BJ (cell line): ENCODE data around the gene RNF25. TPM values are rescaled to one million over a fixed set of nuclear protein-coding genes. Genes with fewer than 3 reads are reported as not detected.

Source experiments
- CTCF ChIA-PET: fragments of 350-600 bp; formaldehyde crosslinking; extraction: SDS; loops from one replicate; lab custom pipeline; 2021; ENCODE audit warnings: antibody characterized with exemption, inconsistent platforms; lab: Yijun Ruan, JAX
- POLR2A ChIA-PET: fragments of 300-600 bp; sonication (Branson Sonifier 250); formaldehyde crosslinking; extraction: SDS; loops from one replicate; lab custom pipeline; 2021; ENCODE audit warnings: antibody characterized with exemption; lab: Charles Lee
- DNase-seq: peaks from one replicate; pipeline ENCODE4 v3.0.0-alpha.2; 2011; ENCODE audit warnings: low read depth
- H3K27me3 ChIP-seq: 2 replicates; pipeline ENCODE4 v1.6.0; 2011; ENCODE audit warnings: low read length; ENCODE audit not compliant: control insufficient read depth, insufficient read depth
- H3K36me3 ChIP-seq: 2 replicates; pipeline ENCODE4 v1.5.1; 2011; ENCODE audit warnings: low read length; ENCODE audit not compliant: control insufficient read depth, insufficient read depth
- H3K4me3 ChIP-seq: 2 replicates; pipeline ENCODE4 v1.5.1; 2011; ENCODE audit warnings: low read depth, mild to moderate bottlenecking, control low read depth, low read length
- polyA plus RNA-seq: library from polyadenylated mRNA; depleted of rRNA; stranded (reverse); fragments of >200 nt; gene quantifications from 2 replicates; pipeline ENCODE4 v1.2.3, GENCODE V29; 2011; rRNA removed
- TF ChIP-seq, protein P1 (sequence below): IDR thresholded peaks from 2 replicates; pipeline ENCODE4 v1.5.1; 2011; ENCODE audit warnings: low read depth, mild to moderate bottlenecking, control low read depth, inconsistent platforms, low read length, moderate library complexity; ENCODE audit not compliant: insufficient read depth

The RNF25 gene
- polyA plus RNA-seq, 1 experiment = 91.6 TPM

GRCh38 chr2:218622606-218623365, 49.0 kb downstream of the RNF25 start:
- DNase-seq = no peak
- POLR2A ChIA-PET = no interaction called here

DNA sequence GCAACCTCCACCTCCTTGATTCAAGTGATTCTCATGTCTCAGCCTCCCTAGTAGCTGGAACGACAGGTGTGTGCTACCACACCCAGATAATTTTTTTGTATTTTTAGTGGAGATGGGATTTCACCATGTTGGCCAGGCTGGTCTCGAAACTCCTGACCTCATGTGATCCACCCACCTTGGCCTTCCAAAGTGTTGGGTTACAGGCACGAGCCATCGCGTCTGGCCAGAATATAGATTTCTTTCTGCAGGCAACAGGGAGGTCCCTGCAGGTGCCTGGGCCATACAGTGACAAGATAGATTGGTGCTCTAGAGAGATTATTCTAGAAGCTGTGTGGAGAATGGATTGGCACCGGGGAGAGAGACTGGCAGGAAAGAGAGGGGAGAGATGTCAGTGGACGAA, 50.8 kb downstream of the RNF25 start:
- H3K4me3 ChIP-seq = no peak overlapping the region
- CTCF ChIA-PET = interaction anchor here (1.0 to 1.4 kb wide), 2 partner anchors 10 to 13 kb away, joined by 4 read pairs; partner anchors contain the start of gene PLCD4
- no peaks in the 10 kb centered on the region for H3K27me3 ChIP-seq
- no peaks in the 10 kb centered on the region for H3K36me3 ChIP-seq
- no peak for DNase-seq
- POLR2A ChIA-PET = no interaction called here
- TF ChIP-seq, protein P1, sequence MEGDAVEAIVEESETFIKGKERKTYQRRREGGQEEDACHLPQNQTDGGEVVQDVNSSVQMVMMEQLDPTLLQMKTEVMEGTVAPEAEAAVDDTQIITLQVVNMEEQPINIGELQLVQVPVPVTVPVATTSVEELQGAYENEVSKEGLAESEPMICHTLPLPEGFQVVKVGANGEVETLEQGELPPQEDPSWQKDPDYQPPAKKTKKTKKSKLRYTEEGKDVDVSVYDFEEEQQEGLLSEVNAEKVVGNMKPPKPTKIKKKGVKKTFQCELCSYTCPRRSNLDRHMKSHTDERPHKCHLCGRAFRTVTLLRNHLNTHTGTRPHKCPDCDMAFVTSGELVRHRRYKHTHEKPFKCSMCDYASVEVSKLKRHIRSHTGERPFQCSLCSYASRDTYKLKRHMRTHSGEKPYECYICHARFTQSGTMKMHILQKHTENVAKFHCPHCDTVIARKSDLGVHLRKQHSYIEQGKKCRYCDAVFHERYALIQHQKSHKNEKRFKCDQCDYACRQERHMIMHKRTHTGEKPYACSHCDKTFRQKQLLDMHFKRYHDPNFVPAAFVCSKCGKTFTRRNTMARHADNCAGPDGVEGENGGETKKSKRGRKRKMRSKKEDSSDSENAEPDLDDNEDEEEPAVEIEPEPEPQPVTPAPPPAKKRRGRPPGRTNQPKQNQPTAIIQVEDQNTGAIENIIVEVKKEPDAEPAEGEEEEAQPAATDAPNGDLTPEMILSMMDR = no peak

More at GRCh38 chr2:218622606-218623365, 49.0 kb downstream of the RNF25 start:
- no peaks in the 10 kb centered on the region for H3K36me3 ChIP-seq
- CTCF ChIA-PET = no interaction called here
- H3K27me3 ChIP-seq = no peaks in the 10 kb centered on the region
- TF ChIP-seq, protein P1 = no peak
- no peak overlapping the region for H3K4me3 ChIP-seq

- no peak for DNase-seq
- no peaks in the 10 kb centered on the region for H3K36me3 ChIP-seq
- no peaks in the 10 kb centered on the region for H3K27me3 ChIP-seq
- ChIA-PET CTCF (interaction anchor here (0.7 to 1.4 kb wide), 2 partner anchors 10 to 18 kb away, joined by 3 to 4 read pairs; no protein-coding TSS in a partner anchor), POLR2A (no interaction called here)
- TF ChIP-seq, protein P1 = no peak
- no peak overlapping the region for H3K4me3 ChIP-seq
These were observed 53.5 kb downstream of the RNF25 start for GRCh38 chr2:218618102-218618860.

- no peak overlapping the region for H3K4me3 ChIP-seq
- TF ChIP-seq, protein P1 = no peak
- ChIA-PET CTCF (interaction anchor here (0.7 to 1.8 kb wide), 4 partner anchors 8 to 33 kb away, joined by 3 to 4 read pairs (median 3); partner anchors contain the start of gene PLCD4), POLR2A (no interaction called here)
- no peaks in the 10 kb centered on the region for H3K27me3 ChIP-seq
- no peaks in the 10 kb centered on the region for H3K36me3 ChIP-seq
- no peak for DNase-seq
These were observed 55.9 kb downstream of the RNF25 start for GRCh38 chr2:218615868-218616315.

Other genes starting within 250 kb of the RNF25 start
- 1.9 and 3.6 TPM in 2 replicates for gene USP37, start 103.7 kb downstream of the RNF25 start, polyA plus RNA-seq
- 38.3 and 63.7 TPM in 2 replicates for gene CNOT9, start 103.2 kb downstream of the RNF25 start, polyA plus RNA-seq
- 1.0 and 1.1 TPM in 2 replicates for gene PLCD4, start 64.1 kb downstream of the RNF25 start, polyA plus RNA-seq
- gene ZNF142, start 12.4 kb downstream of the RNF25 start, polyA plus RNA-seq = 2.9 and 7.1 TPM in 2 replicates
- gene BCS1L, start 12.3 kb downstream of the RNF25 start, polyA plus RNA-seq = 34.1 and 49.0 TPM in 2 replicates
- 38.1 and 58.7 TPM in 2 replicates for gene STK36, start 84 bp upstream of the RNF25 start, polyA plus RNA-seq
- gene TTLL4, start 38.8 kb upstream of the RNF25 start, polyA plus RNA-seq = 12.9 and 14.1 TPM in 2 replicates
- gene CYP27A1, start 110.1 kb upstream of the RNF25 start, polyA plus RNA-seq = 17.2 and 26.8 TPM in 2 replicates
- gene PRKAG3, start 159.8 kb upstream of the RNF25 start, polyA plus RNA-seq = not detected in 2 replicates
- gene WNT6, start 187.8 kb upstream of the RNF25 start, polyA plus RNA-seq = not detected in 2 replicates
- gene WNT10A, start 208.8 kb upstream of the RNF25 start, polyA plus RNA-seq = not detected in 2 replicates